H7 (cell line): Measurements from ENCODE around the gene KMT5C. TPM values are rescaled to one million over a fixed set of nuclear protein-coding genes. Genes with fewer than 3 reads are reported as not detected.

Source experiments
- DNase-seq: peaks from one replicate; pipeline ENCODE4 v3.0.0; 2012
- H3K27me3 ChIP-seq: 2 replicates; pipeline ENCODE4 v1.6.0; 2011; ENCODE audit warnings: mild to moderate bottlenecking, low read length; ENCODE audit not compliant: control insufficient read depth, insufficient read depth
- H3K36me3 ChIP-seq: replicated peaks from 2 replicates; pipeline ENCODE4 v1.5.1; 2011; ENCODE audit warnings: low read length; ENCODE audit not compliant: control insufficient read depth, insufficient read depth
- H3K4me3 ChIP-seq: 2 replicates; pipeline ENCODE4 v1.5.1; 2011; ENCODE audit warnings: low read depth, mild to moderate bottlenecking, control low read depth, low read length, moderate library complexity; ENCODE audit not compliant: insufficient read depth
- total RNA-seq: library from RNA; depleted of rRNA; stranded (reverse); fragments of >200 nt; shearing (Covaris generic); gene quantifications from 2 replicates; pipeline ENCODE4 v1.2.3, GENCODE V29; 2014

The KMT5C gene
- total RNA-seq, 1 experiment from 2014 or later: 36.1 TPM

- Histone ChIP-seq H3K27me3 (peaks cover 24% of the 10 kb centered on the region), H3K4me3 (peak overlapping the region; percentile 11), H3K36me3 (peaks cover 4% of the 10 kb centered on the region)
- peak; percentile 81 for DNase-seq
These were observed 8.8 kb downstream of the KMT5C start for GRCh38 chr19:55348317-55349034.

- Histone ChIP-seq H3K4me3 (no peak overlapping the region), H3K27me3 (peaks cover 45% of the 10 kb centered on the region), H3K36me3 (peaks cover 1% of the 10 kb centered on the region)
- peak; percentile 43 for DNase-seq
These were observed 11.1 kb downstream of the KMT5C start for GRCh38 chr19:55350620-55351315.

DNA sequence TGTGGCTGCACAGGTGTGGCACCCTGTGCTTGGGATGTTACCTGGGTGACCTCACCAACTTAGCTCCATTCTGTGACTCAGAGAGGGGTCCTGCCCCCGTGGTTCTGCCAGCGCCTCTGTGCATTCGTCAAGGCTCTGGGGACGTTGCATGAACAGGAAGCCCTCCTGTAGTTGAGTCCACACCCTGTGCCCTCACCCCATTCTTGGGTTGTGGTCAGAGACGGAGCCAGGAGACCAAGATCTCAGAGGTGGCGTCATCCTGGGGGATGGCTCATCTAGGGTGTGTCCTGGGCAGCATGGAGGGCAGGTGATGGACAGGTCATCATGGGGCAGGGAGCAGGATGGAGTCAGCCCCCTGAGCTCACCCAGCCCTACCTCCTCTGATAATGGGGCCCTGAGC lies 12.4 kb downstream of the KMT5C start:
- H3K27me3 ChIP-seq: peaks cover 50% of the 10 kb centered on the region
- peak; percentile 36 for DNase-seq
- H3K4me3 ChIP-seq: no peak overlapping the region

DNA sequence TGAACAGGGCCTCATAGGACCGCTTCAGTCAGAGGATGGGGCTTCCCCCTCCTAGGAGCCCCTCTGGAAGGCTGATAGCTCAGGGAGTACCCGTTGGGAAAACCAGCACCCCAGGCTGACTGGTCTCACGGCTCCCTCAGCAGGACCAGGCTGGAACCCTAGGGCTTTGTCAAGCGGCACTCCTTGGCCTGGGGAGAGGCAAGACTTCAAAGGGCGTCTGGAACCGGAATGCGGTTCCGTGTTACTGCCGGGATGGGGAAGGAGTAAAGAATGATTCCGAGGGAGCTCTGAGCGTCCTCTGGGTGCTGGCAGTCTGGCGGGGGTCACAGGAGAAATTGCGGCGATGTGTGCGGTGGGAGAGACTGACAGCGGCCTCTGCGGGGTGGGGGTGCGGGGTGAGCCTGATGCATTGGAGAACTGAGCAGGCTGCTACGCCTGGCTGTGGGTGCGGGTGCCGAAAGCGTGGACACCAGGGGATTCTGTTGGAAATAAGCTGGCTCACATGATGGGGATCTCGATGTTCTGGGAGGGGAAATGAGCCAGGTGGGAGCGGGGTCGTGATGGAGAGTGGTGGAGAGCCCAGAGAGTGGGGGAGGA lies 13.0 kb downstream of the KMT5C start:
- DNase-seq: peak; percentile 43
- Histone ChIP-seq H3K27me3 (peaks cover 52% of the 10 kb centered on the region), H3K4me3 (no peak overlapping the region)

More for the DNA sequence above, 12.4 kb downstream of the KMT5C start:
- H3K36me3 ChIP-seq: peaks cover 1% of the 10 kb centered on the region; the same call in 1 of the 2 replicates

DNA sequence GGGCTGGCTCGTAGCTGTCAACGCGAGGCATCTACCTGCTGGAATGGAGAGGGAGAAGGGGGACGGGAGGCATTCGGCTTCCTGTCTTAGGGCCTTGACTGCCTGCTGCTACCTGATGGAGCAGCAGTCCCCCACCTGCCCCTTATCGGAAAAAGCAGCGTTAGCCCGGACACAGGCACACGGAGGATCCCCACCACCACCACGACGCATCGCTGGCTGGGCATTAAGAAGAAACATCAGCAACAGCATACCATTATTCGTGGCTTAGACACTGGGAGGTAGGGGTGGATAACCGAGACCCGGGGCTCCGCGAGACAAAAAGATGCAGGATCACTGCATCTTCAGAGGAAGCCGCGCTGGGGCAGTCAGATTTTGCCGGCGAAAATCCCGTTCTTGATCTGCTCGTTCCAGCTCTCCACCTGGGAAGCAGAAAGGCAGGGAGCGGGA lies 13.7 kb downstream of the KMT5C start:
- Histone ChIP-seq H3K36me3 (no peaks in the 10 kb centered on the region), H3K27me3 (peaks cover 52% of the 10 kb centered on the region), H3K4me3 (peak overlapping the region; percentile 54)
- no peak for DNase-seq

More for the DNA sequence above, 13.0 kb downstream of the KMT5C start:
- no peaks in the 10 kb centered on the region for H3K36me3 ChIP-seq

- DNase-seq: peak; percentile 99
- H3K4me3 ChIP-seq: peak overlapping the region; percentile 54
- no peaks in the 10 kb centered on the region for H3K36me3 ChIP-seq
- peaks cover 52% of the 10 kb centered on the region for H3K27me3 ChIP-seq
These were observed 14.4 kb downstream of the KMT5C start for GRCh38 chr19:55353803-55354697.

DNA sequence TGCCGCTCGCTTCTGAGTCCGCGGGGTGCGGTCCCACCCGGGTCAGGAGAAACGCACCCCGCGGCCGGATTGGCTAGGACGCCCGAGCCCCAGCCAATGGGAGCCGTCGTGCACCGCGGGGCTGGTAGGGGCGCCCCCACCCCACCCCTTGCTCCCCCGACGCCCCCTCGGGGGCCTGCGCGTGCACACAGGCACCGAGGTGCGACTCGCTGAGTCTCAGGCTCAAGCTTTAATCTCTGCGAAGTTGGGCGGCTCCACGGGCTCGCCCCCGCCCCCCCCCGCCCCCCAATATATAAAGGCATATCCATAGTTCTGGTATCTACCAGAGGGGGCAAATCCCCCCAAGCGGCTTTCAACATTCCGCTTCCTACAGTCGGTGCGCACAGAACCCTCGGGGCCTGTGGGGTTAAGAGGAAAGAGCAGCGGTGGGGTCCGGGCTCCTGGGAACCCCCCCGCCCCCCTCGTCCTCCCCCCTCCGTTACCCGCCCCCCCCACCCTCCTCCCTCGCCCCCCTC lies 15.1 kb downstream of the KMT5C start, which contains the start of gene COX6B2:
Gene COX6B2, minus strand, starts transcription at position 22 of the 515 bp plus-strand sequence. CDS start 198 bp downstream, outside the sequence.
- H3K4me3 ChIP-seq: peak within 1 kb of the TSS; percentile 54
- peak; percentile 93 for DNase-seq
- peaks cover 52% of the 10 kb centered on the region for H3K27me3 ChIP-seq
- no peaks in the 10 kb centered on the region for H3K36me3 ChIP-seq

DNA sequence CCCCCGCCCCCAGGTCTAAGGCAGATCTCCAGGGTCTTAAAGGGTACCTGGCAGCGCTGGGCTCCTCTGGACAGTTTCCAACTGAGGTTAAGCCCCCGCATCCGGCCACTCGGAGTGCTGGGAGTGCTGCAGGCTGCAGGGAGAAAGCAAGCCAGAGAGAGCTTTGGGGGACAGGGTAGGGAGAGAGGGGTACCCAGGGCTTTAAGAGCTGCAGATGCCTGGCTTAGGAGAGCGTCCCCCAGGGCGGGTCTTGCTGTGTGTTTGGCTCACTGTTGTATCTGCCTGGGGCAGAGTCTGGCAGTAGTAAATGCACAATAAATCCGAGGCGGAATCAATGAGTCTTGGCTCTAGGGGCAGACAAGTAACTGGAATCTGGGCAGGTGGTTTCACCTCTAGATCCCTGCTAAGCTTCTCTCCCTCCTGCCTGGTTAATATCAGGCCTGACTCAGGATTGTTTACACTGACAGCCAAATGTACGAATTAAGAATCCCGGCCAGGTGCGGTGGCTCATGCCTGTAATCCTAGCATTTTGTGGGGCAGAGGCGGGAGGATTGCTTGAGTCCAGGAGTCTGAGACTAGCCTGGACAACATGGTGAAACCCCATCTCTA lies 15.6 kb downstream of the KMT5C start:
- no peak overlapping the region for H3K4me3 ChIP-seq
- DNase-seq: no peak
- H3K27me3 ChIP-seq: peaks cover 52% of the 10 kb centered on the region
- H3K36me3 ChIP-seq: no peaks in the 10 kb centered on the region

GRCh38 chr19:55358493-55358892 lies 18.8 kb downstream of the KMT5C start:
- Histone ChIP-seq H3K4me3 (no peak overlapping the region), H3K27me3 (peaks cover 28% of the 10 kb centered on the region), H3K36me3 (no peaks in the 10 kb centered on the region)
- peak; percentile 39 for DNase-seq

DNA sequence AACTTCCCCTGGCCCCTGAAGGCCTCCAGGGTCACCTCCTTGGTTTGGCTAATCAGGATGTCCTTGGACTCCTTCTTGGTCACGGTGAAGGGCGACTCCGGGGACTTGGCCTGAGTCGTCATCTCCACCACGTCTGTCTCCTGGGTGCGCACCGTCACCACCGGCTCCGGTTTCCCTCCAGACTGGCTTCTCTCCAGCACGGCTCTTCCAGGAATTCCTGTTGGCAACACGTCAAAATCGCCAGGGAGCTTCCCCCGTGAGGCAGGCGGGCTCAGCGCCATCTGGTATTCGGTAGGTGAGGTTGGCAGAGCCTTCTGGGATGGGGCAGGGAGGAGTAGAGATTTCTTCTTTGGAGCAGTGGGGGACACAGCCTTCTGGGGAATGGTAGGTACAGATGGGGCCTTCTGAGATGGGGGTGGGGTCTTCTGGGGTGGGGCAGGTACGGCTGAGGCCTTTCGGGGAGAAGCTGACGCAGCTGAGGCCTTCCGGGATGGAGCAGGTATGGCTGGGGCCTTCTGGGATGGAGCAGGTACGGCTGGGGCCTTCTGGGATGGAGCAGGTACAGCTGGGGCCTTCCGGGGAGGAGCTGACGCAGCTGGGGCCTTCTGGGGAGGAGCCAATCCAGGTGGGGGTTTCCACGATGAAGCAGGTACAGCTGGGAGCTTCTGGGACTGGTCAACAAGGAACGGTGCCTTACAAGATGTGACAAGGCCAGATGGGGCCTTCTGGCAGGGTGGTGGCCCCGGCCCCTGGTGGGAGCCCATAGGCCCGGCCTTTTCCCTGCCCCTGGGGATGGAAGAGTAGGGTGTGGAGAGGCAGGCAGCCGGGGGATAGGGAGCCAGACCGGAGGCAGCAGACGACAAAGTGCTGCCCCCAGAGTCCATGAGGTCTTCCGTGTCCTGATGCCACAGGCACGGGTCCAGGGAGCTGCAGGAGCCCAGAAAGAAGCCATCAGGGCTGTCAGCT lies 19.6 kb downstream of the KMT5C start:
- peaks cover 22% of the 10 kb centered on the region for H3K27me3 ChIP-seq
- no peak overlapping the region for H3K4me3 ChIP-seq
- DNase-seq: peak; percentile 64
- H3K36me3 ChIP-seq: no peaks in the 10 kb centered on the region

- H3K36me3 ChIP-seq: no peaks in the 10 kb centered on the region
- peaks cover 6% of the 10 kb centered on the region for H3K27me3 ChIP-seq
- peak; percentile 43 for DNase-seq
- H3K4me3 ChIP-seq: no peak overlapping the region
These were observed 21.2 kb downstream of the KMT5C start for GRCh38 chr19:55360902-55361301.

GRCh38 chr19:55362174-55362989 lies 22.7 kb downstream of the KMT5C start:
- Histone ChIP-seq H3K27me3 (peaks cover under 1% of the 10 kb centered on the region; the same call in 1 of the 2 replicates), H3K4me3 (no peak overlapping the region), H3K36me3 (no peaks in the 10 kb centered on the region)
- DNase-seq: peak; percentile 71
